Panc1 (cell line): Measurements from ENCODE around the gene NOL11. TPM values are rescaled to one million over a fixed set of nuclear protein-coding genes. Genes with fewer than 3 reads are reported as not detected.

ENCODE experiments used
- ATAC-seq: fragments of 200-7000 bp; cut with Tn5 transposase; 2 replicates; pipeline ENCODE4 v1.9.1; 2020; ENCODE audit warnings: mild to moderate bottlenecking, moderate library complexity
- BruUV-seq: library from RNA; stranded (reverse); fragments of 400-500 nt; replicated peaks from 2 replicates; lab custom pipeline; 2021; lab: Mats Ljungman, UMichigan
- CTCF ChIA-PET: fragments of 300-600 bp; sonication (Branson Sonifier 250); formaldehyde crosslinking; loops from one replicate; lab custom pipeline; 2022; ENCODE audit warnings: antibody characterized with exemption; lab: Charles Lee
- POLR2A ChIA-PET: fragments of 300-600 bp; sonication (Branson Sonifier 250); formaldehyde crosslinking; loops from one replicate; lab custom pipeline; 2022; ENCODE audit warnings: antibody characterized with exemption; lab: Charles Lee
- DNase-seq: peaks from one replicate; pipeline ENCODE4 v3.0.0-alpha.2; 2010; ENCODE audit warnings: low read depth, low spot score
- H3K27ac ChIP-seq: 2 replicates; pipeline ENCODE4 v1.5.1; 2011; ENCODE audit warnings: mild to moderate bottlenecking, low read length, inconsistent platforms
- H3K27me3 ChIP-seq: fragments of 200-500 bp; sonication (Bioruptor generic); 2 replicates; pipeline ENCODE4 v1.6.0; 2014; ENCODE audit warnings: low read length, inconsistent platforms; ENCODE audit not compliant: control insufficient read depth, insufficient read depth
- H3K36me3 ChIP-seq: fragments of 200-500 bp; sonication (Bioruptor generic); 2 replicates; pipeline ENCODE4 v1.5.1; 2014; ENCODE audit warnings: inconsistent platforms, mild to moderate bottlenecking, low read length, moderate library complexity; ENCODE audit not compliant: control insufficient read depth, insufficient read depth
- H3K4me1 ChIP-seq: 2 replicates; pipeline ENCODE4 v1.5.1; 2011; ENCODE audit warnings: inconsistent platforms, mild to moderate bottlenecking, low read length, moderate library complexity; ENCODE audit not compliant: control insufficient read depth, insufficient read depth
- H3K4me3 ChIP-seq, 2 experiments: 2 replicates each; pipeline ENCODE4 v1.5.1; 2011 to 2012; ENCODE audit warnings: low read depth in 2 of 2, low read length in 2 of 2, mild to moderate bottlenecking in 2 of 2, inconsistent platforms in 1 of 2, moderate library complexity in 1 of 2
- H3K9me3 ChIP-seq: fragments of 200-500 bp; sonication (Bioruptor generic); 2 replicates; pipeline ENCODE4 v1.5.1; 2014; ENCODE audit warnings: low read depth, mild to moderate bottlenecking, inconsistent platforms, low read length, moderate library complexity; ENCODE audit not compliant: control insufficient read depth, insufficient read depth
- CTCF ChIP-seq: fragments of 450-650 bp; IDR thresholded peaks from 2 replicates; pipeline ENCODE4 v1.5.1; 2017; ENCODE audit warnings: mild to moderate bottlenecking
- POLR2AphosphoS5 ChIP-seq: IDR thresholded peaks from 2 replicates; pipeline ENCODE4 v1.6.1; 2012; ENCODE audit warnings: mild to moderate bottlenecking, low read depth, low read length, moderate library complexity
- REST ChIP-seq, 2 experiments: IDR thresholded peaks; 2 replicates each; pipeline ENCODE4 v1.6.1; 2011 to 2012; ENCODE audit warnings: low read depth in 2 of 2, control low read depth in 1 of 2, low read length in 1 of 2, mild to moderate bottlenecking in 1 of 2, moderate library complexity in 1 of 2; ENCODE audit not compliant: insufficient read depth in 1 of 2
- SIN3A ChIP-seq: IDR thresholded peaks from 2 replicates; pipeline ENCODE4 v1.6.1; 2012; ENCODE audit warnings: low read depth, mild to moderate bottlenecking, low read length, moderate library complexity, borderline replicate concordance; ENCODE audit not compliant: insufficient read depth
- TCF7L2 ChIP-seq: IDR thresholded peaks from 2 replicates; pipeline ENCODE4 v1.6.1; 2011; ENCODE audit warnings: mild to moderate bottlenecking, low read depth, low read length, inconsistent platforms
- in situ Hi-C: cut with HindIII; loops from 2 replicates; pipeline ENCODE4 v1.10.0; 2016; ENCODE audit warnings: low sequenced_read_pairs, low pct_unique_long_range_greater_than_20kb
- intact Hi-C: fragments of 100-400 bp; cut with micrococcal nuclease; formaldehyde crosslinking; loops from one replicate; pipeline ENCODE4 v1.10.0; 2022; ENCODE audit not compliant: unreplicated experiment
- total RNA-seq: library from RNA; stranded (reverse); gene quantifications from one replicate; pipeline ENCODE4 v1.2.1, GENCODE V29; 2021; ENCODE audit not compliant: unreplicated experiment

The NOL11 gene
- total RNA-seq, 1 experiment from 2014 or later: 41.0 TPM

- intact Hi-C loops: loop anchor here (2.0 kb wide), 1 partner anchor 315 kb away; no protein-coding TSS in a partner anchor
- DNase-seq (peak; percentile 22), ATAC-seq (no peak)
- TF ChIP-seq REST (IDR thresholded peaks at IDR 0.05; ENCODE audit: insufficient read depth in 1 of 2, low read depth in 2 of 2, low read length in 1 of 2): no peak
- TF ChIP-seq CTCF: peak; percentile 69; the same call in 1 of the 2 replicates
- no peak for TF ChIP-seq TCF7L2
- no peak for TF ChIP-seq POLR2AphosphoS5
- CTCF ChIA-PET: interaction anchor here (0.5 to 0.7 kb wide), 2 partner anchors 81 to 305 kb away, joined by 3 to 5 read pairs; no protein-coding TSS in a partner anchor
- H3K4me3 ChIP-seq: no peak overlapping the region
- no peaks in the 10 kb centered on the region for H3K9me3 ChIP-seq
- no TSS peak for BruUV-seq
- in situ Hi-C loops: no loop called here
- no peaks in the 10 kb centered on the region for H3K4me1 ChIP-seq
- no peak overlapping the region for H3K27ac ChIP-seq
- H3K36me3 ChIP-seq: no peaks in the 10 kb centered on the region
- no peaks in the 10 kb centered on the region for H3K27me3 ChIP-seq
- POLR2A ChIA-PET: no interaction called here
Measured at GRCh38 chr17:67689534-67690177, 28.1 kb upstream of the NOL11 start.

- no peaks in the 10 kb centered on the region for H3K36me3 ChIP-seq
- H3K27me3 ChIP-seq: no peaks in the 10 kb centered on the region
- no peak overlapping the region for H3K27ac ChIP-seq
- ChIA-PET CTCF (no interaction called here), POLR2A (no interaction called here)
- BruUV-seq: no TSS peak
- no peak overlapping the region for H3K4me3 ChIP-seq
- ATAC-seq (no peak), DNase-seq (no peak)
- intact Hi-C loops: no loop called here
- TF ChIP-seq CTCF: no peak
- no peak for TF ChIP-seq REST (IDR thresholded peaks at IDR 0.05; ENCODE audit: insufficient read depth in 1 of 2, low read depth in 2 of 2, low read length in 1 of 2)
- no peak for TF ChIP-seq SIN3A
- no peak for TF ChIP-seq POLR2AphosphoS5
- TF ChIP-seq TCF7L2: no peak
- H3K4me1 ChIP-seq: no peaks in the 10 kb centered on the region
- in situ Hi-C loops: no loop called here
- no peaks in the 10 kb centered on the region for H3K9me3 ChIP-seq
Measured at GRCh38 chr17:67693811-67694210, 23.9 kb upstream of the NOL11 start.
